NCI-H2196 treated with DMSO at 0.1 percent for 48 hours (cell line): ENCODE measurements around the gene TMPRSS6.

Source experiments
- DNase-seq: peaks from one replicate; lab custom pipeline; 2025; ENCODE audit not compliant: unreplicated experiment; lab: John Stamatoyannopoulos, UW

The TMPRSS6 gene

GRCh38 chr22:37015587-37015878, 94.0 kb downstream of the TMPRSS6 start:
- DNase-seq, result no peak
